GM19467 (cell line): ENCODE results near the gene CACNA2D2.

Experiments
- ATAC-seq: cut with Tn5 transposase; IDR thresholded peaks from one replicate; pipeline ENCODE4 v1.9.1; 2021; ENCODE audit warnings: mild to moderate bottlenecking, moderate library complexity; ENCODE audit not compliant: unreplicated experiment

The CACNA2D2 gene

DNA sequence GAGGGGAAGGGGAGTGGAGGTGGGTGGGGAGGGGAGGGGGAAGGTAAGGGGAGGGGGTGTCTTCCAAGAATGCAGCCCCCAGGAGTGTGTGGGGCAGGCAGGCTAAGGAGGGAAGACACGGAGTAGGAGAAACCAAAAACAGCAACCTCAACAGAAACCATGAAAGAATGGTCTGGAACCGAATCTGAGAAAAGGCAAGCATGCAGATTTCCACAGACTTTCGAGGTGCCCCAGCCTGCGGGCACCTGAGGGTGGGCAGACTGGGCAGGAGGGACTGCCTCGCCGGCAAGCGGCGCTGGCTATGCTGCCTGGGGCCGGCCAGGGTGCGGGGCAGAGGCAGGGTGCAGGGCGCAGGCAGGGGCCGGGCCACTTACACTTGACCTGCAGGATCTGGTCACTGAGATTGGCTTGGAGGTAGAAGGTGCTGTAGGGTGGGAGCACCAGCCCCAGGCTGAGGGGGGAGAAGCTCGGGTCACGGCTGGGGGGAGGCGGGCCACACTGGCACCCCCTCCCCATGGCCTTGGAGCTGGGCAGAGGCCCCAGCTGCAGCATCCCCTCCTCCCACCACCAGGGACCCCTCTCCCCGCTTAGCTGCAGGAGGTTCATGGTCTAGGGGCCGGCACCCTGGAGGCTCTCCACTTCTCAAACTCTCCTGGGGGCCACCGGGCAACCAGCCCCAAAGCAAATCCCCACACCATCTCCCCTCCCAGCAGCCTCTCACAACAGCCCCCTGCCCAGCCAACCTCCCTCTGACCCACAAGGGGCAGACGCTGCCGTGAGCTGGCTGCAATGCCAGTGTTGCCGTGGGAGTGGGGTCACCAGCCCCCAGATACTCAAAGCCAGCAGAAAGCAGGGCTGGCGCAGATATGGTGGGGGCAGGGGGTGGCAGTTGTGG lies 128.8 kb downstream of the CACNA2D2 start:
- no peak for ATAC-seq

- no peak for ATAC-seq
Measured at GRCh38 chr3:50373146-50374051, 130.0 kb downstream of the CACNA2D2 start.

DNA sequence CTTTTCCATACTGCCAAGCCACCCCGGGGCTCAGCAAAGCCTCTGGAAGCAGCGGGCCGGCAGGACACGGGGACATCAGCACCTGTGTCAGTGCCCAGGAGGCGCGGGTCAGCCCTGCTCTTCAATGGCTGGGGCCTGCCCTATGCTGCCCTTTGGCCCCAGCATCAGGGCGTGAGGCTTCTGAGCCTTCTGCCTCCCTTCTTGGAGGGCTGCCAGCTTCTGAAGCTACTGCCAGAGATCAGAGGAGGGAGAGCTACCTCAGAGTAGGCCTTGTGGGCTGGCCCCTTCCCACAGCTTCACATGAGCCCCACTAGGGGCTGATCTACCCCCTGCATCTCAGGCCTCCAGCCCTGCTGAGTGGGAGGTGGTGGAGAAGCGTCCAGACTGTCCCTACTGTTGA lies 131.1 kb downstream of the CACNA2D2 start:
- no peak for ATAC-seq

GRCh38 chr3:50371133-50371685 lies 132.2 kb downstream of the CACNA2D2 start:
- no peak for ATAC-seq

- ATAC-seq = no peak
Measured at GRCh38 chr3:50370594-50370993, 132.8 kb downstream of the CACNA2D2 start.

DNA sequence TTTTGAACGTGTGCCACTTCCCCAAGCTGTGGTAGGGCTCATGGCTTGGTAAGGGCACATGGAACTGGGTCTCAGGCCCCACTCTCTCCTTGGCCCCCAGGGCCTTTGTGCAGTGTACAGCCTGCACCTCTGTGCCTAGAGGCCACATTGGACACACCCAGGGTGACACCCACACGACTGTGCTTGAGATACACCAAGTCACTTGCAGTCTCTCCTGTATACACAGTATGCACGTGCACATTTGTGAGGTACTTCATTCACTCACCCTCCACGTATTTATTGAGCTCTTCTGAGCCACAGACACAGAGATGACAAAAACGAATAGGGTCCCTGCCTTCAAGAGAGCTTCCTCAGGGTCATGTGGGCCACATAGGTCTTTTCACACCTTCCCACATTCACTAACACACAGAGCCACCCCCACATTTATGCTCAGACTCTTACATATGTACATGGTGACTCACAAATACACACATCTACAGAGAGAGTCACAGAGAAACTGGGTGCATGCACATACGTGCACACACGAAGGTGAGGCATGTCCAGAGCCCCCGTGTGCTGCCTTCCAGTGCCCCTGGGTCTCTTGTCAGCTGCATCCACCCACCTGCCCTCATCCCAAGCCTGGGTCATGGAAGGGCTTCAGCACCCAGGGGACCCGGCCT lies 134.3 kb downstream of the CACNA2D2 start:
- no peak for ATAC-seq

GRCh38 chr3:50365842-50366220 lies 137.6 kb downstream of the CACNA2D2 start:
- ATAC-seq = no peak

DNA sequence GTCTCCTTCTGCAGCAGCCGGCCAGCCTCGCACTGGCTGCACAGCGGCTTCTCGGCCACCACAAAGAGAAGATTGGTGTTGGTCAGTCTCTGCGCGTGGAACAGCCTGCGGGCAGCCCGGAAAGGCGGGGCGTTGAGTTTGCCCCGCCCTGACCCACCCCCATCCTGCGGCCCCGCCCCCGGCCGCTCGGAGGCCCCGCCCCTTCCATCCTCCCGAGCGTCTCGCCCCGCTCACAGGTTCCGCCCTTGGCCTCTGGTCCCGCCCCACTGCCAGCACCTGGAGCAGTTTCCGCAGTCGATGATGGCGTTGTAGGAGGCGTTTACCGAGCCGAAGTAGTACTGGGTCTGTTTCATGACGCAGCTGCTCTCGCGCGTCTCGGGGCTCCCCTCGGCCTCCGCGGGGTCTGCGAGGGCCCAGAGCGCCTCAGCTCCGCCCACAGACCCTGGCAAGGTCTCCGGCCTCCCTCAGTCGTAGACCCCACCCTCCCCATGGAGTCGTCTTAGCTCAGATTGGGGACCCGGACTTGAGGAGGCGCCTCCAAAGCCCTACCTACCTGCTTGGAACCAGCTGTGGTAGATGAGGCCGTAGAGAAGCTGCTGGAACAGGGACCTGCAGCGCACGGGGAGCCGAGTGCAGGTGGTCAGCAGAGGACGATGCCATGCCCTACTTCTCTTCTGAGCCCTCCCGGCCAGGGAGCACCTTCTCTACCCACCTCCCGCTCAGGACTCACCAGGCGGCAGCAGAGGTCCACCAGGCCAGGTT lies 138.2 kb downstream of the CACNA2D2 start:
- ATAC-seq = peak; percentile 86

DNA sequence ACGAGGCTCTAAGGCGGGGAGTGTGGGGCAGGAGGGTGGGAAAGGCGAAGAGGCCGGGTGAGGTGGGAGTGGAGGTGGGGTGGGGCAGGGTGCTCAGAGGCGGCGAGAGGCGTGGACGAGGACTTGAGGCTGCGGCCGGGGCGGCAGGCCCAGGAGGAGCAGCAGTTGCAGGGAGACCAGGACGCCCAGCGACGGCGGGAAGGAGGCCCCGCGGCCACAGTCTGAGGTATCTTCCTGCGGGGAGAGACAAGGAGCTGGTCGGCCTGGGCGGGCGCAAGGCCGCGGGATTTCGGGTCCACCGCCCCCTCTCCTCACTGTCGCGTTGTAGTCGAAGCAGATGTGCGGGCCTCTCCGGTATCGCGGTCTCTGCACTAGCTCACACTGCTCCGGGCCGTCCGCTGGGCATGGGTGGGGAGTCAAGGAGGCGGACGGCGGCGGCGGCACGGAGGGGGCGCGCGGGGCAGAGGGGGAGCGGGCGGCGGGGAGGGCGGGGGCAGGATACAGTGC lies 138.8 kb downstream of the CACNA2D2 start:
- no peak for ATAC-seq

GRCh38 chr3:50359760-50360110 lies 143.7 kb downstream of the CACNA2D2 start:
- ATAC-seq = no peak

- peak; percentile 98 for ATAC-seq
Measured at GRCh38 chr3:50358911-50359759, 144.3 kb downstream of the CACNA2D2 start, which contains the start of gene TMEM115. TMEM115 (minus strand) TSS chr3:50359521; CDS start chr3:50359063, 458 bp downstream.

GRCh38 chr3:50358355-50358910 lies 145.0 kb downstream of the CACNA2D2 start:
- ATAC-seq = no peak

GRCh38 chr3:50357481-50357880 lies 146.0 kb downstream of the CACNA2D2 start:
- ATAC-seq = no peak

DNA sequence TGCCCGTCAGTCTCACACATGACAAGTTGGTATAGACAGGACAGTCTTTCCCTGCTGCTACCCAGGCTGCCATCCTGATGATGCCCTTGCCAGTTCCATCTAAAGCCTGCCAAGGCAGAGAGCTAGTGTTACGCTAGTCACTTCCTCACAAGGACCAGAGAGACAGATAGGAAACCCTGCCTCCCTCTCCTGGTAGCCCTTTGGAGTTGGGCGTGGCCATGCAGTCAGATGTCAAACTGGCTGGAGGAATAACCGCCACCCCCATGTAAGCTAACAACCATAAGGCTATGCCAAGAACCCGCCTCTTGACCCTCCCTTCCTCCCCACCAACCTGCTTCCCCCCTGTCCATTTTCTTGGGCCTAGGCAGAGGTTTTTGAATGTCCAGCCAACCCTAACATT lies 146.9 kb downstream of the CACNA2D2 start:
- ATAC-seq = no peak

DNA sequence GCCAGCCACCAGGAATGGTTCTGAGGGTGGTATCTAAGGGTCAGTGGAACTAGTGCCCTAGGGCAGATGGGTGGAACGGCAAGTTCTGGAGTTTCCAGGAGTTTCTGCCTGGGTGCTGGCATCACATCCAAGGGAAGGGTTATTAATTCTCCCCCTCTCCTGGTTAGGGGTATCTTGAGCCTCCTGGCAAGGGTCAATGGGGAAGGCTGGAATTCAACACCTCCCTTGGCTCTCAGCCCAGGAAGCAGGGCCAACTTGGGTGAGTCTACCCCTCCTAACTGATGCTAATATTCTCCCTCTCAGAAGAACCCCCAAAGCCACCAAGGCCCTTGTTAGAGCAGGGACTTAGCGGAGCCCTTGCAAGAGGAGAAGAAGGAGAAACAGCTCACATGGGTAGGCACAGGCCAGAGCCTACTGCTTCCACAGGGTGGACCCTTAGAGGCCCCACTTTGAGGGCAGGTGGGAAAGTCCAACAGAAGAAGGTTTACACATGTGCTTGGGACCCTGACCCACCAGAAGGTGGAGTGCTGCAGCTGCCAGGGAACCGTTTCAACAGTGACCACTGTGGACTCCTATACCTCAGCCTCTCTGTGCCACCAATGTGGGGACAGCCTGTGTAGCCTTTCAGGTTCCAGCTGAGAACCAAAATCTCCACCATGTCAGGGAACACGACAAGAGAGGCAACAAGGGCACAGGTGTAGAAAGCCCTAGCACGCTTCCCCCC lies 147.4 kb downstream of the CACNA2D2 start:
- ATAC-seq = no peak

DNA sequence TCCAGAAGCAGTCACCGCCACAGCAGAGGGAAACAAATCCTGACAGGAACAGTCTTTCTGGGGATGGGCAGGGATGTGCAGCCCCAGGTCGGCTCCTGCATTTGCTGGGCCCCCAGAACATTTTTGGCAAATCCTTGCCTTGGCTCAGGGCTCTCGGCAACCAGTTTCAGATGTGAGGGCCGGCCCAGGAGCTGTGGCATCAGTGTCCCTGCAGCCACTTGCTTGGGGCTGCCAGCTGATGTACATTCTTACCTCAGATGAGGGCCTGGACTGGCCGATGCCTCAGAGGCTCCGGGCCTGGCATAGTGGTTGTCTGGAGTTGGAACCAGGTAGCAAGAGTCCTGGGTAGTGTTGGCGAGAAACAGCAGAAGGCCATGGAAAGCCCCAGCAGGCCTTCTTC lies 148.6 kb downstream of the CACNA2D2 start:
- ATAC-seq = no peak

- no peak for ATAC-seq
Measured at GRCh38 chr3:50354186-50354764, 149.2 kb downstream of the CACNA2D2 start.
